Testis (tissue), 5 donors: ENCODE measurements around the gene SANBR. TPM values are rescaled to one million over a fixed set of nuclear protein-coding genes. Genes with fewer than 3 reads are reported as not detected.

Experiments
- DNase-seq: peaks from one replicate; pipeline ENCODE4 v3.0.0-alpha.2; 2019
- H3K27ac ChIP-seq, 2 donors: fragments of 200-600 bp; sonication (generic); one replicate each; pipeline ENCODE4 v1.5.1; 2019
- H3K27me3 ChIP-seq: fragments of 200-600 bp; sonication (generic); one replicate; pipeline ENCODE4 v1.5.1; 2019
- H3K36me3 ChIP-seq: fragments of 200-600 bp; sonication (generic); one replicate; pipeline ENCODE4 v1.5.1; 2017; ENCODE audit warnings: low read depth; ENCODE audit errors: missing control alignments
- H3K4me1 ChIP-seq: fragments of 200-600 bp; sonication (generic); one replicate; pipeline ENCODE4 v1.5.1; 2019
- H3K4me3 ChIP-seq, 2 donors: fragments of 200-600 bp; sonication (generic); one replicate each; pipeline ENCODE4 v1.5.1; 2017 to 2019
- H3K9me3 ChIP-seq: fragments of 200-600 bp; sonication (generic); one replicate; pipeline ENCODE4 v1.5.1; 2017
- POLR2A ChIP-seq: fragments of 450-650 bp; IDR thresholded peaks from one replicate; pipeline ENCODE4 v1.6.1; 2017; ENCODE audit warnings: antibody characterized with exemption, mild to moderate bottlenecking, moderate library complexity
- WGBS, 2 donors: methylation state at CpG; one replicate each; pipeline ENCODE4 v1.1.5; 2018; 5-methylcytosine and 5-hydroxymethylcytosine counted together
- intact Hi-C: fragments of 100-400 bp; cut with DNase I; formaldehyde crosslinking; loops from one replicate; pipeline ENCODE4 v1.15.1; 2023; ENCODE audit warnings: low total_unique reads
- long read RNA-seq, 2 donors: transcript quantifications; one replicate each; lab custom pipeline, GENCODE V29; 2026
- polyA plus RNA-seq: library from polyadenylated mRNA; stranded (reverse); fragments of 350-450 nt; fragmentation: Illumina TruSeq; extraction: RNeasy Lipid Tissue Mini Kit (QIAGEN cat#74804); gene quantifications from one replicate; pipeline ENCODE4 v1.2.3, GENCODE V29; 2014; ENCODE audit warnings: low read depth, low replicate concordance; ENCODE audit not compliant: insufficient read depth
- total RNA-seq, 2 donors: library from RNA; depleted of rRNA; stranded (reverse); fragments of >200 nt; gene quantifications; one replicate each; pipeline ENCODE4 v1.2.3, GENCODE V29; 2016
- TF ChIP-seq, protein P1 (sequence below), 3 experiments: fragments of 450-650 bp in 2 of 3; fragments of 200-600 bp in 1 of 3; sonication (generic) in 1 of 3; IDR thresholded peaks; one replicate each; pipeline ENCODE4 v1.5.1; 2016 to 2019; ENCODE audit warnings: antibody characterized with exemption in 3 of 3, mild to moderate bottlenecking in 2 of 3, moderate library complexity in 1 of 3

SANBR gene
- total RNA-seq (10 to 100 TPM; 11.1 to 12.4 TPM), polyA plus RNA-seq (9.4 TPM)
- long read RNA-seq, donor 1, full-length matches to known transcripts: 1 of 1 reads
- long read RNA-seq, donor 1, partial matches to known transcripts: 0 of 1 reads
- long read RNA-seq, donor 1, other reads (novel, unspliced or antisense): 0 of 1 reads
- long read RNA-seq, donor 2: 0 reads

DNA sequence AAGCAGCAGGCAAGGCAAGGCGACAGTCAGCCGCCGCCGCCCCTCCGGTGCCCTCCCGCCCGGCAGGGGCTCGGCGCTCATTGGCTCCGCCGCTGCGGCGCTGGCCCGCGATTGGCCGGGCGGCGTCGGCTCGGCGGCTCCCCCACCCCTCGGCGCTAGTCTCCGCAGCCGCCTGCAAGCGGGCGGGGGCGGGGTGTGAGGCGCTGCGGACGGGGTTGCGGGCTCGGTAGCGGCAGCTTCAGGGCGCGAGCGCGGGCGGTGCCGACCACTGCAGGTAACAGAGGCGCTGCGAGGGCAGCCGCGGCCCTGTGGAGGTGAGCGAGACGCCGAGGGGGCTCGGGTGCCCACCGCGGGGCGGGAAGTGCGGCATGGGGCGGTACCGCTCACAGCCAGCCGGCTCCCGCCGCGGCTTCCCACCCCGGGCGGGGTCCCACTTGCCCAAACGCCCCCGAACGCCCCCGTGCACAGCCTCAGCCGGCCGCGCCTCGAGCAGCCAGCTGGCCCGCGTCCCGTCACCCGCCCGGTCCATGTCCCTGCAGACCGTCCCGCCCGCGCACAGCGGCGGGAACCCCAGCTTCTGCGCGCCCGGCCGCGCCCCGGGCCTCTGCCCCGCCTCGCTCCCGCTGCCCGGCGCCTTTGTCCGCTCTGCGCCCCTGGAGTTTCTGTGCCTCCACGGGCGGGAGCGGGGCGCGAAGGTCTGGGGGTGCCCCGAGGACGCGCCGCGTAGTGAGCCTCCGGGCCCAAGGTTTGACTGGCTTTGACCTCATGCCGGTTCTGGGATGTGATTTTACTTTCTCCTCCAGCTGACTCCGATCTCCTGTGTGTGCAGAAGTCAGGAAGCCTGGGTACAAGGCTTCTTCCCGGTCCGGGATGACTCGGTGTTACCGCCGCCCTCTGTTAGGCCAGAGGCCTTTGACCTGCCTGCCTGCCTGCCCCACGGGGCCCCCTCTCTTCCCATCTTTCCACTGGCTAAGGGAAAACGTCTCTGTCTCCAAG, at the start of gene SANBR:
Gene SANBR, plus strand, starts transcription at position 158 of the 996 bp plus-strand sequence. CDS start 4,480 bp downstream, outside the sequence.
- Histone ChIP-seq H3K4me1 (no peaks in the 10 kb centered on the region), H3K27me3 (no peaks in the 10 kb centered on the region), H3K9me3 (no peaks in the 10 kb centered on the region), H3K27ac (peak within 1 kb of the TSS; percentile 60 to 79), H3K4me3 (peak within 1 kb of the TSS; percentile 81 to 85), H3K36me3 (no peaks in the 10 kb centered on the region)
- intact Hi-C loops: no loop called here
- TF ChIP-seq, protein P1, sequence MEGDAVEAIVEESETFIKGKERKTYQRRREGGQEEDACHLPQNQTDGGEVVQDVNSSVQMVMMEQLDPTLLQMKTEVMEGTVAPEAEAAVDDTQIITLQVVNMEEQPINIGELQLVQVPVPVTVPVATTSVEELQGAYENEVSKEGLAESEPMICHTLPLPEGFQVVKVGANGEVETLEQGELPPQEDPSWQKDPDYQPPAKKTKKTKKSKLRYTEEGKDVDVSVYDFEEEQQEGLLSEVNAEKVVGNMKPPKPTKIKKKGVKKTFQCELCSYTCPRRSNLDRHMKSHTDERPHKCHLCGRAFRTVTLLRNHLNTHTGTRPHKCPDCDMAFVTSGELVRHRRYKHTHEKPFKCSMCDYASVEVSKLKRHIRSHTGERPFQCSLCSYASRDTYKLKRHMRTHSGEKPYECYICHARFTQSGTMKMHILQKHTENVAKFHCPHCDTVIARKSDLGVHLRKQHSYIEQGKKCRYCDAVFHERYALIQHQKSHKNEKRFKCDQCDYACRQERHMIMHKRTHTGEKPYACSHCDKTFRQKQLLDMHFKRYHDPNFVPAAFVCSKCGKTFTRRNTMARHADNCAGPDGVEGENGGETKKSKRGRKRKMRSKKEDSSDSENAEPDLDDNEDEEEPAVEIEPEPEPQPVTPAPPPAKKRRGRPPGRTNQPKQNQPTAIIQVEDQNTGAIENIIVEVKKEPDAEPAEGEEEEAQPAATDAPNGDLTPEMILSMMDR (IDR thresholded peaks at IDR 0.05): no peak
- TF ChIP-seq POLR2A: no peak
- DNase-seq: peak; percentile 88
- 1% methylated on average over 15 to 45 of the region's 112 CpGs for WGBS, 2 donors

GRCh38 chr2:61015976-61016375, 49.7 kb upstream of the SANBR start:
- DNase-seq: no peak
- no peak overlapping the region for H3K27ac ChIP-seq
- intact Hi-C loops: no loop called here
- no peaks in the 10 kb centered on the region for H3K27me3 ChIP-seq
- no peak overlapping the region for H3K4me3 ChIP-seq
- TF ChIP-seq, protein P1 (IDR thresholded peaks at IDR 0.05): no peak
- TF ChIP-seq POLR2A: no peak
- H3K9me3 ChIP-seq: no peaks in the 10 kb centered on the region
- no peaks in the 10 kb centered on the region for H3K36me3 ChIP-seq
- WGBS, 2 donors: 27% methylated on average over 2 of the region's 2 CpGs
- peaks cover 16% of the 10 kb centered on the region for H3K4me1 ChIP-seq

DNA sequence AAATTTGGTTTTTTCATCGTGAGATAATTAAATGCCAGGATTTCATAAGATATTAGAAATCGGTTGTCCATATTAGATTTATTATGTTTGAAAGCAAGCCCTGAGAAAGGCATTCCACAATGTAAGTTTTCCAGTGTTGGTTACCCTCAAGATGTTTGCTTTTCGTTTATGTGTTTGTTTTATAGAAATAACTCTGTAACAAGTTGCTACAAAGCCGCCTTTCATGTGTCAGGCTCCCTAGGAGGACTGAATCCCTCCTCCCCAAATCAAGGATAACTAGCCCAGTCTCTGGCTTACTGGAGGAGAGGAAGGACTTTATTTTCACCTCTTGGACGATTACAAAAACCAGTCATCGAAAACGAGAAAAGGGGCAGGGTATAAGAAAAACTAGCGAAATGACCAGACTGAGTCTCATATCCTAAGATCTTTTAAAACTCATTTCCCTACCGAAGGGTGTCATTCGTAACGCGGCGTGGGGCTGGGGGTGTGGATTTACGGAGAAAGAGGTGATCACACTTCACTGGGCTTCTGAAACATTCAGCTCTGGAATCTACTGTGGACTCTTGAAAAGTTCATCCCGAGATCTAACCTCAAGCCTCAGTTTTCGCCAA, 49.2 kb upstream of the SANBR start:
- Histone ChIP-seq H3K36me3 (no peaks in the 10 kb centered on the region), H3K4me1 (peaks cover 16% of the 10 kb centered on the region), H3K27ac (peak overlapping the region; percentile 88 to 93), H3K9me3 (no peaks in the 10 kb centered on the region), H3K27me3 (no peaks in the 10 kb centered on the region), H3K4me3 (peak overlapping the region; percentile 85 to 88)
- intact Hi-C loops: no loop called here
- 2% methylated on average over 16 of the region's 16 CpGs for WGBS, 2 donors
- no peak for DNase-seq
- TF ChIP-seq, protein P1 (IDR thresholded peaks at IDR 0.05): no peak
- no peak for TF ChIP-seq POLR2A

- intact Hi-C loops: no loop called here
- H3K9me3 ChIP-seq: no peaks in the 10 kb centered on the region
- H3K4me3 ChIP-seq: peak overlapping the region; percentile 85 to 88
- WGBS, 2 donors: 0% methylated on average over 26 to 27 of the region's 27 CpGs
- DNase-seq: peak; percentile 86
- H3K4me1 ChIP-seq: peaks cover 16% of the 10 kb centered on the region
- H3K27ac ChIP-seq: peak overlapping the region; percentile 88 to 93
- no peak for TF ChIP-seq POLR2A
- TF ChIP-seq, protein P1 (IDR thresholded peaks at IDR 0.05): peak in 1 of 3 experiments; percentile 4
- no peaks in the 10 kb centered on the region for H3K36me3 ChIP-seq
- H3K27me3 ChIP-seq: no peaks in the 10 kb centered on the region
Measured at GRCh38 chr2:61017003-61017555, 48.6 kb upstream of the SANBR start.
